GM03348 (cell line): ENCODE measurements around the gene RNASEH1.

Source experiments
- DNase-seq: peaks from one replicate; pipeline ENCODE4 v3.0.0; 2012; ENCODE audit warnings: low spot score

RNASEH1 gene

DNA sequence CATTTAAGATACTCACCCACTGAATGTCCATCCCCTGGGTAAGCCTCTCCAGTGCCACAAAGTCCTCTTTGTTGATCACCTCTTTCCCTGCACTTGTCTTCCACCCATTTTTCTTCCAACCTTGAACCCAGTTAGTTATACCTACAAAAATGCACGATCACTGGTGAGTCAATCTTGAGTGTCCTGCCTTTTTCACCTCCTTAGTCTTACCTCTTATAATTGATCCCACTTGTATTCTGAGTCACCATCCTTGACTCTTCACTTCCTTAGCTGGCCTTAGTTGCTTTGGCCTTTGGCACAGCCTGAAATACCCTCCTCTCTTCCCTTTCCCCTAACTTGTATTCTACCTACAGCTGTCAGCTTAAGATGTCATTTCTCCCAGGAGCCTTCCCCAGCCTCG, 10.2 kb downstream of the RNASEH1 start:
- no peak for DNase-seq

DNA sequence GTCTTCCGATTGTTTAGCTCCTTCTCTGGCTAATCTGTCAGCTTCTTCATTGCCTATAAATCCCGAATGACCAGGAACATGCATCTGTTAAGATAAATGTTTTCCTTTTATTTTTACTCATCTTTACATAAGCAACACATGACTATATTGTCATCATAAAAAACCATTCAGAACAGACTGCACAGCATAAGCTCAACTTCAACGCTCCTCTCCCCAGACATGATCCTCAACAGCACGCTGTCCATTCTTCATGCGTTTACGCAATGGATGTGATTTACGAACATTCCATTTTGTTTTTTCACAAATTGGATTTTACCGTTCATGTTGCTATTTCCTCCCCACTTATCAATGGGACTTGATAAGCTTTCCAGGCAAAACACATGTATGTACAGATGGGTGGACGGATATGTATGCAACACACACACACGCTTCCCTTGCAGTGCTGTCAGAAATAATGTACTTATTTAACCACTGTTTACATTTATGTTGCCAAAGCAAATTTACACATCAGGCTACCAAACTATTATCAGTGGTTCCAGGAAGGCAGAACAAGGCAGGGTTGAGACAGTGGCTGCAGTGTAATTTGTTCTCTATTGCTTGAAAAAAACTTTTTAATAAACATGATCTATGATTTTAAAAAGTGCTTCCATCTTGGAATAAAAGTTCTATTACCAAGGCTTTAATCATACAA, 12.2 kb downstream of the RNASEH1 start:
- DNase-seq, result no peak

DNA sequence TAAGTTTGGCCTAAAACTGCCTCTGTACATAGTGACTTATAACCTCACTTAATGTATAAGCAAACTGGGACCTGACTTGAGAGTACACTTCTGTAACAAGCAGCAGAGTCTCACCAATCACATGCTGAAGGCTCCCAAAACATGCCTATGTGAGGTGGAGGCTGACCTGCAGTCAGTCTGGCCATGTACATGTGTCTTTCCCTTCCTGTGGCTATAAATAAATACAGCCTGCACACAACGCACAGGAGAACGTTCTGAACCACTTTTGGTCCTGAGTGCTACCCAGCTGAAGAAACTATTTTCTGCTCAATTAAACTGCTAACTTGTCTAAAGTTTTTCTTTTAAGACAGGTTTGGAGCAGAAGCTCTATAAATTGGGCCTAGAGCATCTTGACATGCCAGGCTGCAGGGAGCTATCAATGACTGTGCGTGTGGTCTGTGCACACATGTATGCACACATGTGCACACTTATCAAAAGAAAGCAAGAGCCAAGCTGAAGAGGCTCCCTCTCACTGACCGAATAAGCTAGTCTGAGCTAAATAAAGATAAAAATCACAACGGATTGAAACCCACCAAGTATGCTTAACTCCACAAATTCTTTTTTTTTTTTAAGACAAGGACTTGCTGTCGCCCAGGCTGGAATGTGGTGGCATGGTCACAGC, 15.0 kb downstream of the RNASEH1 start:
- no peak for DNase-seq

DNA sequence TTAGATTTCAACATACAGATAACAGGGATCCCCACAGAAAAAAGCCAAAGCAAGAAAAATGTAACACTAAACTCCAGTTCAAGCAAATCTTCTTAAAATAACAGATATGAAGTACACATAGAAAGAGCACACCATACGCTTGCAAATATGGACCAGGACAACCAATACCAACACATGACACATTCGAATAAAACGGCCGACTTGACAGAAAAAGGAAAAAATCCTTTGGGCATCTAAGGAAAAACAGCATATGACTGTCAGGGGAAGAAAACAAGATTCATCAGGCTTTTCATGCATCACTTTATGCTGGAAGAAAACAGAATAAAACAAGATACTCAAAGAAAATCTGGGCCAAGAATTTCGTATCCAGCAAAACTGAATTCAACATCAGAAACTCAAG, 16.0 kb downstream of the RNASEH1 start:
- DNase-seq, result no peak

DNA sequence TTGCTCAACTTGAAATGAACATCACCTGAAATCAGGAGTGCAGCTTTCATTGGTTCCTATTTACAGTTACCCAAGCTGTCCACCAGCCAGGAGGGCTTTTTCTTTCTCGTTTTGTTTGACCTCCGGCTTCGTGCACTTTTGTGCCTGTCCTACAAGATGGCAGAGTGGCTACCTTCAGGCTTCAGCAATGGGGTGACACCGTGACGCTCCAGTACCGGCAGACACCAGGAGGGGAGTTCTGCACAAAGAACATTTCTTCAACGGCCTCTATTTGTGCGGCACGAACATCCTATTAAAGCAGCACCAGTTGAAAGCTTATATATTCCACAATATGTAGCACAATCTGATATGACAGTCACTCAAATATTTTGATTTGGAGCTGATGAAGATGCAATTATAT, 18.3 kb downstream of the RNASEH1 start:
- DNase-seq, result no peak

DNA sequence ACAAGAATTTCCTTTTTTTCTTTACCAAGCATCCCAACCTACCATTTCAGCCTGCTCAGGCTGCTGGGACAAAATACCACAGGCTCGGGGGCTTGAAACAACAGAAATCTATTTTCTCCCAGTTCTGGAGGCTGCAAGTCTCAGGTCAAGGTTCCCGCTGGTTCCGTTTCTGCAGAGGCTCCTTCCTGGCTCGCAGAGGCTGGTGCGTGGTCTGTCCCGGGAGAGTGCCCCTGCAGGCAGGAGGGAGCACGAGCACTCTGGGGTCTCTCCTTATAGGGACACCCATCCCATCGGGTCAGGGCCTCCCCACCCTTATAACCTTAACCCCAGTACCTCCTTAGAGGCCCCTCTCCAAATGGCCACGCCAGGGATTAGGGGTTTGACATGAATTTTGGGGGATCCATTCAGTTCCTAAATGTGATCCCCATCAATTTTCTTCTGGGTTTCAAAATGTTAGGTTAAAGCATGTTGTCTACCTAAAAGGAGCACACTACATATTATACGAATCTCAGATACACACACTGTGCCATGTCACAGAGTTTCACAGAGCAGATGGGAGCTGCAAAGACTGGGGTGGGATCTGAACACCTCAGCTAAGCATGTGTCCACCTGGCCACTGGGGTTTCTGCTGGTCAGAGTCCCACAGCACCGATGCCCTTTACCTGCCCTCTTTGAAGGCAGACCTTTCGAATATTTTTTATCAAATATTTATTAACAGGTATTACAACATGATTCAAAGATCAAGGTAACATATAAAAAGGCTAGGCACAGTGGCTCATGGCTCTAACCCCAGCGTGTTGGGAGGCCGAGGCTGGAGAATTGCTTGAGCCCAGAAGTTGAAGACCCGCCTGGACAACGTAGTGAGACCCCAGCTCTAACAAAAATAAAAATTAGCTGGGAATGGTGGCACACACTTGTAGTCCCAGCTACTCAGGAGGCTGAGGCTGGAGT, 21.2 kb downstream of the RNASEH1 start:
- DNase-seq, result peak; percentile 65

DNA sequence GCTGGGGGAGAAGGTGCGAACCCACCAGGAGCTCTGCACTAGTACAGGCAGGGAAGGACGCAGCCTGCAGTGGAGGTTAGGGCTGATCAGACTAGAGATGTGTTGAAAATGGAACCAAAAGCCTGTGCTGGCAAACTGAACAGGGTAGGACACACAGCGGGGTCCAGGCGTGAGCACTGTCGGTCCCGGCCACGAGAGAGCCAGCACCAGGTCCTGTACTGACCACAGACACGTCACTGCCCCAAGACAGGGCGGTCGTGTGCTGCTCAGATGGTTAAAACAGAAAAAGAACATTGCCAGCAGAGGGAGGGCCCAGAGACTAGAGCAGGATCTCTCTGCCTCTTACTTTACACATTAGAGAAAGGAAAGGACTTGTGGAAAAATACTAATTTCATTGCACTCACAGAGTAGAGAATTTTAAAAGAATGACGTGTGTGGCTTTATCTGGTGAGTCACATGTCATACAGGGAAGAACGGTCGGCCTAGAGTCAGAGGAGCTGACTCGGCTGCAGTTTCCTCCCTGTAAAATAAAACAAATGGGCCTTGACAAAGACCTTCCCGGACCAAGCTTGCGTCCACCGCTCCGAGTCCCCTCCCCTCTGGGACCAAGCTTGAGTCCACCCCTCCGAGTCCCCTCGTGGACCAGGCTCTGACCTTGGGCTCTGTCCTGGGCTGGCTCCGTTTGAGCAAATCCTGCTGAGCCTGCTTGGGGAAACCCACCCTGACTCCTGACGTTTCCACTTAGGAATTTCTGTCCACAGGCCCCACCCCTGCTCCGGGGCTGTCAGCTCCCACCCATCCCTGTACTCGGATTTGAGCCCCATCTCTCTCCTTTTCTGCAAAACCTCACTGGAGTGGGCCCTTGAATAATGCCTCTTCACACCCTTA, 22.1 kb downstream of the RNASEH1 start:
- peak; percentile 76 for DNase-seq

DNA sequence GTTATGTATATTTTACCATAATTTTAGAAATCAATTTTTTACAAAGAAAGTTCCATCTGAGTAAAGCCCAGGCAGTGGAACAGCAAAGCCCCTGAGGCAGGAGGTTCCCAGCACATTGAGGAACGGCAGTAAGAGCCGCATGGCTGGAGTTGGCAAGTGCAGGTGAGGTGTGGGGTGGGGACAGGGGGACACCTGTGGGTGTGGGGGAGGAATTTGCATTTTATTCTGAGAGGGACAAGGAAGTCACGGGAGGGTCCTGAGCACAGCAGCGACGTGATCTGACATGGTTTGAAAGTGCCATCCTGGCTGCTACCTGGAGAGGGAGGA, 22.7 kb downstream of the RNASEH1 start:
- no peak for DNase-seq

DNA sequence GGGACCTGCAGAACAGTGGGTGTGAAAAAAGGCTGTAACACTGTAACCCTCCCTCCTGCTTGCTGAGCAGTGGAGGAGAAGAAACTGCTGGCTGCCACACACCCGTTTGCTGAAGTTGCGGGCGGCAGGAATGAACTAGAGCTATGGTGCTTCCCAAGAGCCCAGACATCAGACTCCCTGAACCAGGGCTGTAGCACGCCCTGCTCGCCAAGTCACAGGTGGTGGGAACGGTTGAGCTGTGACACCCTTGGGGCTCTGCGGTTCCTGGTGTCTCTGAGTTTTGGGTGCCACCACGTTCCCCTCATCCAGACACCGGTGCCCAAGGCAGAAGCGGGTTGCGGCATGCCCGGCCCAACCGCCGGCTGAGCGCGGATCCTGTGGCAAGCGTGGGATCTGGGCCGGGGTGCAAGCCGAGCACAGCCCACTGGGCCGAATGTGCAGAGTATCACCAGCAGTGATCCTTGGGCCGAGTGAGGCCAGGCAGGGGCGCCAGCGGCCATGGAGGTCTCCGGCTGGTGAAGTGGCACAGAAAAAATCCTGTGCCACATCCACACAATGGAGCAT, 23.8 kb downstream of the RNASEH1 start:
- no peak for DNase-seq

DNA sequence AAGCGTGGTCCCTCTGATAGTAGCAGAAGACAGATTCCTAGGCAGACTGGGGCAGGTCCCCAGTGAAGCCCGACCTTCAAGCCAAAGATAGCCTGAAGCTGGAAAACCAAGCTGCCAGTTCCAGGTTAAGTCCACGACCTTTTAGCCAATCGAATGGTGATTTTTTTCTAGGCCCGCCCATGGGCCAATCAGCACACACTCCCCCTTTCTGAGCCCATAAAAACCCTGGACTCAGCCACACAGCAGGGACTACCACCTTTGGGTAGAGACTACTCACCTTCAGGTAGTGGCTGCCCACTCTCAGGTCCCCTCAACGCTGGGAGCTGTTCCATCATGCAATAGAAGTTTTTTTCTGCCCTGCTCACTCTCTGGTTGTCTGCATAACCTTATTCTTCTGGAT, 24.3 kb downstream of the RNASEH1 start:
- DNase-seq, result no peak

DNA sequence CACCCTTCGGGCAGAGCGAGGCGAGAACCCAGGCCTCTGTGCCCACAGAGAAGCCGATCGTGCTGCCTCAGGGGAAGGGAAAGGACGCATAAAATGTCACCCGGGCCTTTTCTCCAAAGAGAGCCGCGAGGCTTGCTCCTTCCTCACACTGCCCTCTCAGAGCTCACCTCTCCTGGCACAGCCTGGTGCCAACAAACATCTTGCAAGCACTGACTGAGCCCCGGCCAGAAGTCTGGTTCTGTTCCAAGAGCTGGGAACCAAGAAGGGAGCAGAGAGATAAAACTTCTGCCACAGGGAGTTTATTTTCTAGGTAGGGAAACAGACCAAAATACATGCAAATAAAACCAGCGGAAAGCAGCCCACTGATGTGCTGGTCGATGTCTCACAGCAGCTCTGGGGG, 25.2 kb downstream of the RNASEH1 start:
- DNase-seq, result no peak

DNA sequence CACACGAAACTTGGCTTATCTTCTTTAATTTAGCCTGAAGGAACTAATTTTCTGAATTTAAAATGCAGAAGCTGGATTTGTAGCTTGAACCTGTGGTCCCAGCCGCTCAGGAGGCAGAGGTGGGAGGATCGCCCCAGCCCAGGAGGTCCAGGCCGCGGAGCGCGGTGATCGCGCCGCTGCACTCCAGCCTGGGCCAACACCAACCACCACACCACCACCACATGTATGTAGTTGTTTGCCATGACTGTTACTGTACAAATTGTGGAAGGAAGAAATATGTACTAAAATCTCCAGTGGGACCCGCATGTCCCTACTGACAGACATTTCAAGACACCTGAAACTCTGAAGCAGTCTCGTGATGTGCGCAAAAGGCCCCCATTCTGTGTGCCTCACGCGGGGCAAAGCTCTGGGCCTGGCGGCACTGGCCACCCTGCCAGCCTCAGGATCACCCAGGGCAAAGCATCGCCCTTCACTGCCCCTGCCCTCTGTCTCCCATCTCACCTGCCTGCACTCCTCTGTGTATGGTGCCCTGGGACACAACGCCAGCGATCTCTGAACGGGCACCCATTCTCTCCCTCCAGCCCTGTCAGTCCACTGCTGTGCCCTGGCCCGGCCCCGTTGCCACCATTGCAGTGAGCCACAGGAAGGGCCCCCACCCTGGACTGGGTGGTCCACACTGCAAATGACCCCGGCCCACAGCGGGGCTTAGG, 28.7 kb downstream of the RNASEH1 start:
- no peak for DNase-seq

DNA sequence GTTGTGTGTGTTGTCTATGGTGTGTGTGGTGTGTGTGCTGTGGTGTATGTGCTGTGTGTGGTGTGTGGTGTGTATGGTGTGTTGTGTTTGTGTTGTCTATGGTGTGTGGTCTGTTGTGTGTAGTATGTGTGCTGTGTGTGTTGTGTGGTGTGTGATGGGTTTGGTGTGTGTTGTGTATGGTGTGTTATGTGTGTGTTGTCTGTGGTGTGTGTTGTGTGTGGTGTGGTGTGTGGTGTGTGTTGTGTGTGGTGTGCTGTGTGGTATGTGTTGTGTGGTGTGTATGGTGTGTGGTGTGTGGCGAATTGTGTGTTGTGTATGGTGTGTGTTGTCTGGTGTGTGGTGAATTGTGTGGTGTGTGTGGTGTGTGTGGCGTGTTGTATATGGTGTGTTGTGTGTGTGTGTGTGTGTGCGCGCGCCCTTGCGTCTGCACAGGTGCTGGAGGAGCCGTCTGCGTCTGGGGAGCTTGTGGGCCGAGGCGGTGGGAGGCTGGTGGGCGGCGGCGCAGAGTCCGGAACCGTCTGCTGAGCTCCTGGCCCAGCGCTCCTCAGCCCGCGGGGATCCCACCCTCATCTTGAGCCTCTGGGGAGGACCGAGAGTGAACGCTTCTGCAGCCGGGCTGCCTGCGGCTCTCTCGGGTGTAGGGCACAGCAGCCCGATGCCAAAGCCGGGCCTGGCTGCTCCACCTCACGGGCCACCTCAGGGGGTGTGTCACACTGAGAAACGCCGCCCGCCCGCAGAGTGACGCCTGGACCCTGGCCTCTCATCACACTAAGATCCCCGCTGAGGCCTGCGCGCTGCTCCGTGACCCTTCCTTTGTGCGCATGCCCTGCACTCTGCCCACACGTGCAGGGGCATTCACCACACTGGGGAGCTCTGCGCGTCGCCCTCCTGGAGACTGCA, 30.0 kb downstream of the RNASEH1 start:
- no peak for DNase-seq

DNA sequence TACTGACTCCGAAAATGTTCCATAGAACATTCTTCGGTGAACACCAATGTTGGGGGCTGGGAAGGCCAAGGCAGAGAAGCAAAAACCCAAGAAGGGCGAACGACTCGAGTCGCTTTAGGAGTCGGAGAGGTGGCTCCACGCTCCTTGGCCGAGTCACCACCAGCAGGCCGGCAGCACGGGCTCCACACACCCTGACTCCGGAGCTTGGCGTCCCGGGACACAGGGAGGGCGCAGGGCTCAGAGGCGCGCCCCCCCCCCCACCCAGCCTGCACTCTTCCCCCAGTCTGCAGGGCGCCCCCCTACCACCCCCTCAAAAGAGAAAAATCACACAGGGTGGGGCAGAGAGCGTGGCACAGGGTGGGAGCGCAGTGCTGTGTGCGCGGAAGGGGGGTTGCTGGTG, 31.3 kb downstream of the RNASEH1 start:
- no peak for DNase-seq

DNA sequence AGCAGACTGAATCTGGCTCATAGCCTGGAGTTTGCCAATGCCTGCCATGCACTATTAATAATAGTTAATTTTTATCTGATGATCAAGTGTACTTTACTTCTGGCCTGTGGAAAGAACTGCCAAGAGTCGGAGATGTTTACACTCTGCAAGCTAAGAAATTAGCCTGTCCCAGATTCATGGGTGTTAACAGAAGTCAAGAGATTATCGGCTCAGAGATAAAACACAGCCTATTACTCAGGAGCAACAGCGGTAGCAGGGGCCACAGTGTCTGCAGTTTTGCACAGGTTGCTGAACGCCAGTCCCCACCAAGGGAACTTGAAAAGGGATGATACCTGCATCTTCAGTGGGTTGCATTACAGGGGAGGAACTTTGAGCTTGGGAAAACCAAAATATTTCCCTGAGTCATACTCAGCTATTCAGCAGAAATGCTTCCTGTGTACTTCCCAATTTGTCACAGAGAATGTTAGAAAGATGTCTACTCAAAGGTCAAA, 34.5 kb downstream of the RNASEH1 start:
- peak; percentile 65 for DNase-seq

DNA sequence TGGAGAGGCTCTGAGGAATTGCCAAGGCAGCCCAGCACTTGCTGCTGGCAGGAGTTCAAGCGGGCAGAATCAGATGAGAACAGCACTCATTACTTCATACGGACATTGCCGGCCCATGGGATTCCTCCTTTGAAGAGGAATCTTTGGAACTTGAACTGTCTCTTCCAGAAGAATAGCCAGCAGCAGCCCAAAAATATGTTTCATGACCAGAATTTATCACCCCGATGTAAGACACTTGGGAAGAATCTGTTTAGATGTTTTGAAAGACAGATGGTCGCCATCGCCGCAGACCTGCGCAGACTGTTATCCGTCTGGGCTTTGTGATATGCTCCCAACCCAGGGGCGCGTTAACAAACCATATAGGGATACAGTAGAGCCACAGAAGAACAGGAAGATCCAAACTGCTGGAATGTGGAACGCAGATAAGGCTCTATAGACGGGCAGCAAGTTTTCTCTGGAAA, 35.1 kb downstream of the RNASEH1 start:
- peak; percentile 68 for DNase-seq

DNA sequence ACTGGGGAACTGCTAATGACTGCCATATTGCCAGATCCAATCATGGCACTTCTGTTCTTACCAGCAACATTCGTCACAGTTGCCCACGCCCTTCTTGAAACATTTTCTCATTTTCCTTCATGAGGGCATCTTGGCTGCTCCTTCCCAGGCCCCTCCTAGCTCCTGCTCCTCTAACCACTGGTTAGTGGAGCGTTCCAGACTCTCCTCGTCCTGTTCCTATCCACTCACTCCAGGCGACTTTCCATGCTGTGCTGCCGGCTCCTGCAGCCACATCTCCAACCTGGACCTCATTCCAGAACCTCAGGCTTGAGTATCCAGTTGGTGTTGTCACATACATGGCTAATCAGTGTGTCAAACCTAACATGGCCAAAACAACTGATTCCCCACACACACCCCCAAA, 37.5 kb downstream of the RNASEH1 start:
- no peak for DNase-seq

DNA sequence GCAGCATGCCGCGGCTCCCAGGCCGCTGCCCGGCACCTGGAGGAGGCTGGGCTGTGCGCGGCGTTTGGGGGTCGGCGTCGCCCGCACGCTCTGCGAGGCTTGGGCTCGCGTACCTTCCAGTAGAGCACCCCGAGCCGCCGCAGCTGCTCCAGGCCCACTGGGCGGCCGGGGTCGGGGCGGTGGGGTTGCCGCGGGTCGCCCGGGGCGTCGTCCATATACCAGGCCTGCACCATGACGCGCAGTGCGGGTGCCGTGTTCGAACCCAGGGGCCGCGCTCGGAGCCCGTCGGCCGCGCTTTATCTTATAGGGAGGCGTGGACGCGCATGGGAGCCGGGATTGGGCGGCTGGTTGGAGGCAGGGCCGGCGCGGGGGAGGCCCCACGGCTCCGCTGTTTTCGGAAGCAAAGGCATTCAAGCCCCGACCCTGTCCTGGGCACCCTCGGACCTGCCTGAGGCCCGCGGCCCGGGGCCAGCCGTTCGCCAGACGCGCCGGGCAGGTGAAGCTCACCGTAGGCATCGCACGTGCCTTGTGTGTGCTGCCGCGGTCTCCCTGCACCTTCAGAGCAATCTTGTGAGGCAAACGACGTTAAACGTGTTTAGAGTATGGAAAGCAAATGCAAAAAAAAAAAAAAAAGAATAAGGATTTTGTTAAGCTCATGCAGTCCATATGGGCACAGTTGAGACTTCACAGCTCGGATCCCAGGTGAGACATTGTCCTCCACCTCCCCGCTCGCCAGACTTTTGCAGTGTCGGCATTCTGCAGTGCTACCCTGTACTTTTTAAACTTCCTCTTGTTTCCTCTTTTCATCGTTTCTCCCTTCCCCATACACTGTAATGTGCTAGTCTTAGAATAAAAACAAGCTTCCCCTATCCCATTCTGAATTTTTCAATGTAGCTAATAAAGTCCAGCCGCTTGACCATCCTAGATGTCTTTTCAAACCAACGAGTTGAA, 38.6 kb downstream of the RNASEH1 start, which contains the start of gene ADI1:
Gene ADI1, minus strand, starts transcription at position 277 of the 951 bp plus-strand sequence. Its CDS starts 44 bp downstream, at position 233.
- DNase-seq, result peak; percentile 89
